HuH-7.5 (cell line): Measurements from ENCODE around the gene WNT1.

ENCODE experiments used
- DNase-seq: peaks from one replicate; pipeline ENCODE4 v3.0.0; 2011; ENCODE audit warnings: low spot score

The WNT1 gene

DNA sequence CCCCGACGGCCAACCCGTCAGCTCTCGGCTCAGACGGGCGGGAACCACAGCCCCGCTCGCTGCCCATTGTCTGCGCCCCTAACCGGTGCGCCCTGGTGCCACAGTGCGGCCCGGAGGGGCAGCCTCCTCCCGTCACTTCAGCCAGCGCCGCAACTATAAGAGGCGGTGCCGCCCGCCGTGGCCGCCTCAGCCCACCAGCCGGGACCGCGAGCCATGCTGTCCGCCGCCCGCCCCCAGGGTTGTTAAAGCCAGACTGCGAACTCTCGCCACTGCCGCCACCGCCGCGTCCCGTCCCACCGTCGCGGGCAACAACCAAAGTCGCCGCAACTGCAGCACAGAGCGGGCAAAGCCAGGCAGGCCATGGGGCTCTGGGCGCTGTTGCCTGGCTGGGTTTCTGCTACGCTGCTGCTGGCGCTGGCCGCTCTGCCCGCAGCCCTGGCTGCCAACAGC, at the start of gene WNT1:
TSS of gene WNT1 (plus strand) at position 32 of the 450 bp plus-strand sequence. CDS start at position 361, 329 bp downstream.
- no peak for DNase-seq

DNA sequence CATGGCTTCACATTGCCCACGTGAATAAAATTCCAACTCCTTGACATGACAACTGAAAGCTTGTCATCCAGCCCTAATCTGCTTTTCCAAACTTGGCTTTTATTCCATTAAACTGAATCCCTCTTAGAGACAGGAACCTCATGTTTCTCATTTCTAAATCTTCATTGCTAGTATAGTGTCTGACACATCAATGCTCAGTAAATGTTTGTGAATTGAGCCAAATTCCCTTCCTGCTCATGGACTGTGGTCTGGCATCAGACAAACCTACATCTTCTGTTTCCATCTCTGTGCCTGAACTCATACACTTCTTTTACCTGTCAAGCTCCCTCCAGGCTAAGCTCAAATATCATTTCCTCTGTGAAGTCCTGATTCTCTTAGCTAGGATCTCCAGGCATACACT, 48.6 kb upstream of the WNT1 start:
- no peak for DNase-seq

DNA sequence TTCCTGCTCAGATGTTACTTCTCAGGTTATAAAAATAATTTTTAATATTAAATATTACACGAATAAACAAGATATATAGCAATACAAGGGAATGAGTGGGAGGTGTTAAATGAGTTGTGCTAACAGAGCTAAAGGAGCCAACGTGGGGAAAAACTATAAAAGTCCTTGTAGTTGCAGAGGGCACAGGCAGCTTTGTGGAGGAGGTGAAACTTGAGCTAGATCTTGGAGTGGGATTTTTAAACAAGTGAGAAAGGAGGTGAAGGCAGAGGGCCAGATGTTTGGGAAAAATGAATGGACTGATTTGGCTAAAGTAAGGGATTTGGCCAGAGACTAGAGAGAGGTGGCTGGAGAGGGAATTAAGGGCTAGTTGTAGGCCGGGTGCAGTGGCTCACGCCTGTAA, 47.6 kb upstream of the WNT1 start:
- DNase-seq: no peak

DNA sequence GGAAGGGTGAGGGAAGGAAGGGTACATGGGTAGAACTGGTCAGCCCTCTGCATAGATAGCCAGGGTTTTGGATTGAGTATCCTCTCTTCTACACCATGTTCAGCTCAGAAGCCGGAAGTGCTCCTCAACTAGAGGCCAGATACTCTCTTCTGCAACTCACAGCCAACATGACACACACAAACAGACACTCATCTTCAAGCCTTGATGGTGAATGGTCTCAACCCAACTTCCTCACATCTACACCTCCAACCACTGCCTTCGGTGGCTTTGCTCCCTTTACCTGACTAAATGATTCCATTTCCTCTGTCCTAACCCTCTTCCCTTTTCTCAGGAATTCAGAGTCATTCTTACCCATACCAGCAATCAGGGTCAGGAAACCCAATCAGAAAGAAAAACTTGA, 45.2 kb upstream of the WNT1 start:
- DNase-seq: no peak

DNA sequence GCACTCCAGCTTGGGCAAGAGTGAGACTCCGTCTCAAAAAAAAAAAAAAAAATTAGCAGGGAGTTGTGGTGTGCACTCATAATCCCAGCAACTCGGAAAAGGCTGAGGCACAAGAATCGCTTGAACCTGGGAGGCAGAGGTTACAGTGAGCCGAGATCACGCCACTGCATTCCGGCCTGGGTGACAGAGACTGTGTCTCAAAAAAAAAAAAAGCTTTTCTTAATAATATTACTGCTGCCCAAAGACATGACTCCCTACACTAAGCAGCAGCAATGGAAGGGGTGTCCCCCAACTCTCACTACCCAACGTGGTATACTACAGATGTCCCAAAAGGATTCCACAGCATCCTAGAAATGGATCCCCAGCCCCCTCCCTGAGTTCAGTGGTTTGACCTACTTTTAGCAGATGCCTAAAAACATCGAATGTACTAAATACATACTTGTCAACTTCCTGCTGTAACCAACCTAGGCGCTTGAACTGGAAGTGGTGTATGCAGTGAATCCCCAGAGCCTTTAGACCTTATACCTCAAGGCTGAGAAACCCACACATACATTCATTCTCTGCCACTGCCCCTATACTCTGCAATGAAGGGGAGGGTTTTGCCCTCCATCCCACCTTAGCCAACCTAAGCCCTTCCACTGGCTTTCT, 44.3 kb upstream of the WNT1 start:
- DNase-seq: no peak

DNA sequence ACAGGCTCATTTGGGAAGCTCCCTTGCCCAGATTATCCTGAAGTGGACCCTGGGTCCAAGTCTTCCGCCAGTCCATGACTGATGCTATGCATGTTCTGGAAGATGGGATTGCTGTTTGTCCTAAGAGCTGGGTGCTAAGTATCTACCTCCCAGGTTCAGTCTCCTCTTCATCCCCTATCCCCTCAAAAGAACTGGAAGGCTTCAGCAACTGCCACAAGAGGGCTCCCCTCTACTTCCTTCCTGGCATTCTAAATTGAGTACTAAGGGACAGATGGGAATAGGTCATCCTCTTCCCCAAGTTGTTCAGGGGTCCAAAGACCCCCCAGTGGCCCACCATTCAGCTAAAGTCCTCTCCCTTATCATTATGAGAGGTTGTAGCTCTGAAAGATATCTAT, 43.8 kb upstream of the WNT1 start:
- DNase-seq: peak; percentile 40

DNA sequence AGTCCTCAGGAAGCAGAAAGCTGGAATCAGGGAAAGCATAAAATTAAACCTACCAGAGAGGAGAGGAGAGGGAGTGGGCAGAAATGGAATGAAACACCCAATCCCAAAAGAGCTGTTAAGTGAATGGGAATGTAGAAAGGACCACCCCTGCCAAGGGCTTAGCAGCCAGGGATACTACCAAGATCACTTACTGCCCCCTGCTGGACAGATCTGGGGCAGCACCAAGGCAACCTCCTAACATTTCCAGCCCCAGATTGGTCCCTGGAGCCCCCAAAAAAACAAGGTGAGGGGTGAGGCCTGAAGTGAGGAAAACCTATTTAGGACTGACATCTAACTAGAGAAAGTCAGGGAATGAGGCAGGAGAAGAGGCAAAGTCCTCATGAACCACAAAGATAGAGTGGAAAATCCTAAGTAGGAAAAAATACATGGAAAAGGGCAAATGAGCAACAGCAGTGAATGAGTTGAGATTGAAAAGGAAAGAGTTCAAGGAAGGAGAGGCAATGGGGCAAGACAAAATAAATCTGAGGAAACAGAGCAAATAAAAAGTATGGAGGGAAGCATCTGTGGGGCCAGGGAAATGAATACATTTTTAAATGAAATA, 41.6 kb upstream of the WNT1 start:
- DNase-seq: peak; percentile 78

DNA sequence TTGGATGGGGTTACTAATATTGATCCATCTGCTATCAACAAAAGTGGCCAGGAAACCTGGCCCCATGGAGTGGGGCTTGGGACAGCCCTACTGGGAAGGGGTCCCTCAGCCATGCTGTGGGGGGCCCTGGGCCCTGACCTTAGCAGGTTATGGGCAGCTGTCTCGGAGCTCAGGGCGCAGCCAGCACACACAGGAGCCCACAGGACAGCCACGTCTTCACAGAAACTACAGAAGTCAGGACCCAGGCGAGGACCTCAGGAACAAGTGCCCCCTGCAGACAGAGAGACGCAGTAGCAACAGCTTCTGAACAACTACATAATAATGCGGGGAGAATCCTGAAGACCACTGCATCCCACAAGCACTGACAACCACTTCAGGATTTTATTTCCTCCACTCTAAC, 41.0 kb upstream of the WNT1 start:
- no peak for DNase-seq

DNA sequence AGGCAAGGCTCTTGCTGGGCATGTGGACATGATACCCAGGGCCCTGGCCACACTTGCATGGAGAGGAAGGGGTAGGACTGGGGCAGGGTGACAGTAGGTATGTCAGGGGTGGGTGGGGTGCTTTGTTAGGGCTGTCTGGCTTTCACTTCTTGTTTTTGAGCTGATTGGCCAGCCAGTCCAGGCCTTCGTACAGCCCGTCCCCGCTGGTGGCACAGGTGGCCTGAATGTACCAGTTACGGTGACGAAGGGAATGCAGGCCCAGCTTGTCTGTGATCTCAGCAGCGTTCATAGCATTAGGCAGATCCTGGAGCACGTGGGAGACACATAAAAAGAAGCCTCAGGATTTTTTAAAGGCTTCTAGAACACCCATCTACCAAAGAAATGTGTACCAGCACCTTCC, 39.3 kb upstream of the WNT1 start:
- no peak for DNase-seq

DNA sequence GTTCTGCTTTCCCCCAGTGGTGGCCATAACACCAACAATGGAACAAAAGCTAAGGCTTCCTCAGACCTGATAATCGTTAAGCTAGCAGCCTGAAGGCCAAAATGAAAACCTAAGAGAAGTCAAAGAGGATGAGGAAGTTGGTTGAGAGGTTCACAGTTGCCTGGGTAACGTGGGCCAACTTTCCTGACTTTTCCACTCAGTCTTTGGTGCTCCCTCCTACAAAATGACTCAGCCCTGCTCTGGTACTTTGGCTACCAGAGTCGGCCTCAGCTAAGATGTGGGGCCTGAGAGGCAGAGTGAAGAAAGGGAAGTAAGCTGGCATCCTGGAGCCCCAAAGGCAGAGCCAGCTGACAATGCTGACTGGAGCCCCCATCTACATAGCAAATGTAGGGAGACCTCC, 37.9 kb upstream of the WNT1 start:
- no peak for DNase-seq

DNA sequence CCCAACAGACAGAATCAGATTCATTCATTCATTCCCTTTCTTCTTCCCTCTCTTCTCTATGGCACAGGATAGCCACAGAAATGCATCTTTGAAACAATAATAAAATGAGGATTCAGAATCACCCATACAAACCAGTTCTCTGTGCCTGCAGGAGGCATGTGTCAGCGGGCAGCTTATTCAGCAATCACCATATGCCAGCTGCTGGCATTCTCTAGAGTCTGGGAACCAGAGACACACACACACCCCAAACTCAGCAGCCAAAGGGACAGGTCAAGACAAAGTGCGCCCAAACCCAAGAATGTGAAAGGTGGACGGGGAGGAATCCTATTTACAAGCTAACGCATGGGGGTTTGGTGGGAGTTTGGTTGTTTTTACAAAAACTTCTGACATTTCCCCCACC, 34.9 kb upstream of the WNT1 start:
- no peak for DNase-seq

DNA sequence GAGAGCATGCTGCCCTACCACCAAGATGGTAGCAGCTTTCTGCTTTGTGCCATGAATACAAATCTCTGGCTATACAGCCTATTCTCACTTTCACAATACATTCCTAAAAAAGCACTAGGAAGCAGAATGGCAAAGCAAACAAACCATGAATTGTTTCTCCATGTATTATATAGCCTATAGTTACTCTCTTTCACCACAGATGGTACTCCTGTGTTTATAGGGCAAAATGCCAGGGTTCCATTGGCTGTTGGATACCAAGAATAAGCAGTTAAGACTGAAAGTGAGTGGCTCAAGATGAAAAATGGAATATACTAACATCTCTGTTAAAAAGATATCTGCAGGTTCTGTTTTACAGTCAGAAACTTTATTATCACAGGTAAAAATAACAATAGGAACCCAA, 31.9 kb upstream of the WNT1 start:
- DNase-seq: no peak

DNA sequence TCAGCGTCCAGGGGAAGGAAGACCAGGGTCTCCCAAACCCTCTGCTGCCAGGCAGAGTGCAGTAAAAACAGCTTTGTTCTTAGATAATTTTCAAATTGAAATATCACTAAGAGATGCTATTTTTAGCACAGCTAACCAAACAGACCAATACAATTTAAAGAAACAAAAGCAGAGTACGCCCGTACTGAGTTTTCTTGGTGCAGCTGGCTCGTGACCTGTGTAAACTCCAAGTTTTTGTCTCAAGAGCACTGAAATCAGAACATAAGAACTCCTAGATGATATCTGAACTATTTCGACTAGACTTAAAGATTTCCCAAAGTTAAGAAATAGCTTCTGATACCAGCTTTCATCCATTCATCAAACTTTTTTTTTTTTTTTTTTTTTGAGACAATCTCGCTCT, 31.2 kb upstream of the WNT1 start:
- no peak for DNase-seq

DNA sequence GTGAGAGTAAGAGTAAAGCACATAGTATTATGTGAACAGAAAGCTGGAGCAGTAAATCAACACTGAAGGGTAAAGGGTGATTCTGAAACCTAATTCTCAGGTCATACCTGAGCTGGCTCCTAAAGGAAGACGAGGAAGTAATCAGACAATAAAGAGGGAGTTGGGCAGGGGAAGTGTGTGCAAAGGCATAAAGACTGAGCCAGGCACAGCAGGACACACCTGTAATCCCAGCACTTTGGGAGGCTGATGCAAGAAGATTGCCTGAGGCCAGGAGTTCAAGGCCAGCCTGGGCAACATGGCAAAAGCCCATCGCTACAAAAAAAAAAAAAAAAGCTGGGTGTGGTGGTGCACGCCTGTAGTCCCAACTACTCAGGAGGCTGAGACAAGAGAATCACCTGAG, 30.4 kb upstream of the WNT1 start:
- DNase-seq: no peak

DNA sequence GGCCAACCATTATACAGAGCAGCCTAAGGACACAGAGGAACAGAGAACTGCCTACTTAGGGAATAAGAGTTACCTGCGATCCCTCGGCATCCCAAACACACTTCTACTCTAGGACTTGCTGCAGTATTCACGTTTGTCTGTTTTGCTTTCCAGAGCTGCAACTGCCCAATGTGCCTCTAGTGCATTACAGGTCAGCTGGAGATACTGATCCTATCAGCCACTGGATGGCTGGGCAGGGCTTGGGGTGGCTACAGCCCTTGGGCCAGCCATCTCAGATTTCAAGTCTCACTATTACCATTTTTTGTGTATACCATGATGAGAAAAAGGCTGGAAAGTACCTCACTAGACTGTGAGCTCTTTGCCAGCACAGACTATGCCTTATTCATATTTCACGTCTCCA, 25.4 kb upstream of the WNT1 start:
- no peak for DNase-seq

DNA sequence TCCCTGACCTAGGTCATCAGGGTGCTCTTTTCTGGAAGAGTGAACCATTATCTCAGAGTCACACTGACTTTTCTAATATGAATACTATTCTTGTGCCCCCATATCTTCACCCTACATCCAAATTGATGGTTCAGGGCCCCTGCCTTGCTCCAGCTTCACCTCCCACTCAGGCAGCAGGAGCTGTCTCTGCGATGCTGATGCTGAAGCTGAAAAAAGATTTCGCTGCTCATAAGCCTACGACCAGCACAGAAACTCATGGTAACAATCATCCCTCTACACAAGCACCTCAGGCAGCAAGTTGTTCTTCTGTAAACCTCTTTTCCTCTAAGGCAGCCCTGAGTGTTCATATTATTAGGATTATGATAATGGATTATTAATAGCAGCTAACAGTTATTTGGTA, 24.1 kb upstream of the WNT1 start:
- DNase-seq: no peak

DNA sequence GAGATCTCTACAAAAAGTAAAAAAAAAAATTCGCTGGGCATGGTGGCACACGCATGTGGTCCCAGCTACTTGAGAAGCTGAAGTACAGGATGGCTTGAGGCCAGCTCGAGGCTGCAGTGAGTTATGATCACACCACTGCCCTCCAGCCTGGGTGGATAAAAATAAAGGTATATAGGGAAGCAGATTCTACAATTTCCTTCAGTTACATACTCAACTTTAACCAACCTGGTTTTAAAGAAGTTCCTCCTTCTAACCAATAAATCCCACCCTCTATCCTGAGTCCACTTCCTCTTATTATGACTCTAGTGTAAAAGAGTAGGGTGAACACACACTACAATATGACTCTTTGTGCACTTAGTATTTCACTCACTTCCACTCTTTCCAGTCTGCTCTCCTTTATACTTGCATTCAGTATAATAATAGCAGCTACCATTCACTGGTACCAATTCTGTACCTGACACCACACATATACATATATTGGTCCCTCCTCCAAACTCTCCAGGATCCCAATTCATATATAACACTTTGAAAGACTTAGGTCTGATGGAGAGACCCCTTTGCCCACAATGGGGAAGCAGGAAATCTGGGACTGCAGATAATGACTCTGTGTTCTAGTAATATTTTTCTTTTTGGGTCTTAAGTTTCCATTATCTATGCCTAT, 23.2 kb upstream of the WNT1 start:
- no peak for DNase-seq

DNA sequence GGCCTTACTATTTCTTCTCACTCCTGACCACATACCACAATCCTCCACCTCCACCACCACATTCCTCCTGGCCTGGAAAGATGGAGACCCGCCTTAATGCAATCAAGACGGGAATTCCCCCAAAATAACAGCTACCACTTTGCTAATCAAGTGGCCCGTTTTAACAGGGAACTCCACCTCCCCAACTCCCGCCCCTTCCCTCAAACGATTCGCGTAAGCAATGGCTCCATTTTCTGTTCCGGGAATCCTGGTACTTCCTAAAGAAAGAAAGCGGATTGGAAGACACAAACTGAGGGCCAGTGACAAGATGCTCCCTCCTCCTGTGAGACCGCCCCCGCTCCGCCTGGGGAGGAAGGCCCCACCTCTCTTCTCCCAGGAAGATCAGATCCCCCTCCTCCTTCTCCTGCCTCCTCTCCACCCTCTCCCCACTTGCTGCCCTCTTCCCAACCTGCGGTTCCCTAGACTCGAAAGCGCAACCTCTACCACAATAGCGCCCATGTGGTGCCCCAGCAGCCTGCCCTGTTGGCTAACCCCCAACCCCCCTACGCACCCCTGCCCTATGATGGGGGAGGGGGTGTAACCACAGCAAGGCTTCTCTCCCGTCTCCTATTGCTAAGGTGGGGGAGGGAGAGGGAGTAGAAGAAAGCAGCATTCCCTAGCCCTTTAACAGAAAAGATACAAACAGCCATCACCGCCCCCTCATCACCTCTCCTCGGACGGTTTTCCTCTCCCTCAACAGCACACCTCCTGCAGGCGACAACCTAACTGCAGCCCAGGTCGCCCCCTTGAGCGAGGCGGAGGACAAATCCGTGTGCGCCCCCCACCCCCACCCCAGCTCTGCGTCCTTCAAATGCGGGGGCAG, 21.6 kb upstream of the WNT1 start:
- peak; percentile 39 for DNase-seq

DNA sequence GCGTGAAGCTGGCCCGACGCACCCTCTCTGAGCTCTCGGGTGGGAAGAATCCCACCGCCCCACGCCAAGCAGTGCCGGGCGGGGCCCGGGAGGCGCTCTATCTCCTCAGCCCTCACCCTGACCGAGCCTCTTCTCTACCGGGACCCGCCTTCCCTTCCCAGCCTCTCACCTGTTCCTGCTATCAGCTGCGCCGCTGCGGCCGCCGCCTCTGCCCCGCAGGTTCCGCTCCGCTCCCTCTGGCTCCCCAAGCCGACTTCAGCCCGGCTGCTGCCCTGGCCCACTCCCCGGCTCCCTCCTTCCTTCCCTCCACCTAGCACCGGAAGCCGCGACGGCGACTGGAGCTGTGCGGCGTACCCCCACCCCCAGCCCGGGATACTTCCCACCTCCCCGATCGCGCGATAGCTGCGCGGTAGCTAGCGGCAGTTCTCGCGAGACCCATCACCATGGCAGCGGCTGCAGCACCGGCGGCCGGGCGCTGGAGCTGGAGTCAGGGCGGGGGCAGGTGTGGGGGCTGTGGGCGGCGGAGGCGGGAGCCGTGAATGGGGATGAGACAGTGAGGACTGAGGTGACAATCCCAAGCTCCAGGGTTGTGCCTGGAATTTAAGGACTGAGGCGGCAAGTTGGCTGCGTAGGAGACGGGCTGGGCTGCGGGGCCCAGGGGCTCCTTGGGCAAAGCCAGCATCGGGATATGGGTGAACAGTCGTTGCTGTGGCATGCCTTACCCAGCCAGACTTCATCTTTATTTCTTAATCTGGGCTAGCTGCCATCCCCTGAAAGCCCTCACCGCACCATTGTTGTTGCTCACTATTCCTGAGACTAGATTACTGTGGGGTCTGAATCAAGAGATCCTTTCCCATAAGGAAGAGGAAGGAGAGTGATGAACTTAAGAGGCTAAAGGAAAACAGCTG, 20.7 kb upstream of the WNT1 start, which contains the start of gene ARF3:
TSS of gene ARF3 (minus strand) at position 347 of the 908 bp plus-strand sequence. CDS start 16,392 bp downstream, outside the sequence.
- DNase-seq: peak; percentile 95

DNA sequence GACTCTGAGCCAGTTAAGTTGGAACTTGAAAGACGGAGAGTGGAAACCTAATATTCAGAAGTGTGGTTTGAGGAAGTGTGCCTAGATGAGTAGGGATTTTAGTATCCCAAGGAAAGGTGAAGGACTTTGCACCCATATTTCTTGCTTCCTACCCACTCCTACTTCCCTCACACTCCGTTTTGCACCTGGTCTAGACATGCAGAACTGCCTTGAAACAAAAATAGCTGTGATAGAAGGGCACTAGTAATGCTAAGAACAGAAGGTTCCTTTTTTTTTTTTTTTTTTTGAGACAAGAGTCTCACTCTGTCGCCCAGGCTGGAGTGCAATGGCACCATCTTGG, 20.1 kb upstream of the WNT1 start:
- no peak for DNase-seq

DNA sequence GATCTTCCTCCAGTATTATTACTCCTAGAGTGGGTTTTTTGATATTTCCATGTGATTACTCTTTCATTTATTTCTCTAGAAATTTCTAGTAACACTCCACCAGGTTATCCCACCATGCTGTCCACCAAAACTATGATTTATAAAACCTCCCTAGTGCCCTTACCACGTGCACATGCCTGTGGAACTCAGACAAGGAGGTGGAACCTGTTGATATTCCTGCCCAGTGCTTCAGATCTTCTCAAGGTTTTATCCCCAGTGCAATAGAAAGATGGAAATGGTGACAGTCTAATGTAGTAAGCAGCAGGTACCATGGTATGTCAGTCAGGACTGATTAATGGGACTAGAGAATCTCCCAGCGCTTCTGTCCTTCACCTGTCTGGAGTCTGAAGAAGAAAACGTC, 17.3 kb upstream of the WNT1 start:
- no peak for DNase-seq

DNA sequence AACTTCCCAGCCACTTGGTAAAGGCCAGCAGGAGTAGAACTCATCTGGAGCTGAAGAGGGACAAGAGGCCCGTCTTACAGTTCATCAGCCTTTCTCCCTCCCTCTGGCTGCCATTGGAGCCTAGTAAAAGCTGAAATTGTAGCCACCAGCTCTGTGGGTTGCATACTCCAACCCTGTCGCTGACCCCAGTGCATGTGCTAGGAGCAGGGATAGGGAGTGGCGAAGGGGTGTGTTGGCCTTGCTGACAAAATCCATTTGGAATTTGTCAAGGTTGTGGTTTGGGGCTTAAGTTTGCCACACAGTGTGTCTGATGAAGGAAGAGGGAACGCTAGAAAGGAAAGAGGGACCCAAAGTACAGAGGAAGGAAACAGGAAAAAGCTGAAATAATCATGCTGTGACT, 16.8 kb upstream of the WNT1 start:
- no peak for DNase-seq
